Lung (tissue), 12 donors: ENCODE results near the gene DMXL2. TPM values are rescaled to one million over a fixed set of nuclear protein-coding genes. Genes with fewer than 3 reads are reported as not detected.

Source experiments
- ATAC-seq: fragments of 200-7000 bp; cut with Tn5 transposase; one replicate; pipeline ENCODE4 v1.9.1; 2020; ENCODE audit warnings: moderate number of reproducible peaks; ENCODE audit not compliant: insufficient read depth, low FRiP score
- DNase-seq, 3 donors: peaks; one replicate each; pipeline ENCODE4 v3.0.0-alpha.2; 2013 to 2017
- H3K27ac ChIP-seq, 2 donors: one replicate each; pipeline ENCODE4 v1.5.1; 2013; ENCODE audit warnings: mild to moderate bottlenecking in 2 of 2, moderate library complexity in 2 of 2, control low read depth in 1 of 2, inconsistent platforms in 1 of 2, low read depth in 1 of 2, low read length in 1 of 2
- H3K27me3 ChIP-seq, 3 donors: one replicate each; pipeline ENCODE4 v1.5.1; 2013; ENCODE audit warnings: low read length in 2 of 3; ENCODE audit not compliant: control insufficient read depth in 3 of 3, insufficient read depth in 3 of 3
- H3K36me3 ChIP-seq, 4 donors: one replicate each; pipeline ENCODE4 v1.5.1; 2013; ENCODE audit warnings: low read length in 4 of 4, mild to moderate bottlenecking in 1 of 4, moderate library complexity in 1 of 4; ENCODE audit not compliant: control insufficient read depth in 4 of 4, insufficient read depth in 4 of 4
- H3K4me1 ChIP-seq, 5 donors: one replicate each; pipeline ENCODE4 v1.5.1; 2013; ENCODE audit warnings: low read length in 5 of 5, mild to moderate bottlenecking in 2 of 5, moderate library complexity in 1 of 5; ENCODE audit not compliant: control insufficient read depth in 5 of 5, insufficient read depth in 5 of 5
- H3K4me3 ChIP-seq: one replicate; pipeline ENCODE4 v1.5.1; 2013; ENCODE audit warnings: mild to moderate bottlenecking, control low read depth, moderate library complexity
- H3K9ac ChIP-seq, 2 donors: one replicate each; pipeline ENCODE4 v1.5.1; 2013; ENCODE audit warnings: low read length in 2 of 2, control low read depth in 1 of 2; ENCODE audit not compliant: insufficient read depth in 1 of 2
- H3K9me3 ChIP-seq, 4 donors: one replicate each; pipeline ENCODE4 v1.5.1; 2013; ENCODE audit warnings: low read length in 3 of 4, mild to moderate bottlenecking in 1 of 4, moderate library complexity in 1 of 4; ENCODE audit not compliant: control insufficient read depth in 4 of 4, insufficient read depth in 3 of 4
- CTCF ChIP-seq: IDR thresholded peaks from 2 replicates; pipeline ENCODE4 v1.5.1; 2012; ENCODE audit warnings: mild to moderate bottlenecking; ENCODE audit errors: control extremely low read depth, extremely low read depth
- WGBS, 2 donors: extraction: QIAGEN DNeasy Blood & Tissue Kit; methylation state at CpG; one replicate each; pipeline ENCODE4 v1.1.7; 2013; 5-methylcytosine and 5-hydroxymethylcytosine counted together
- polyA plus RNA-seq, 2 donors: library from polyadenylated mRNA; stranded (reverse); fragments of 200-250 nt; gene quantifications; one replicate each; pipeline ENCODE4 v1.2.1, GENCODE V29; 2013
- total RNA-seq, 2 donors: library from RNA; depleted of rRNA in 1 of 2; stranded (reverse); fragments of >200 nt in 1 of 2; gene quantifications; one replicate each; pipeline ENCODE4 v1.2.1, GENCODE V29; 2014 to 2021
- donor health status: control.
- donor health status: control.
- donor health status: Bipolar disorder and iron deficiency.
- donor health status: healthy.
- donor health status: DM: yes; HTN: yes; CAD: no.

The DMXL2 gene
- total and polyA plus RNA-seq, 4 donors: 40.9 to 105 (median 75.3) TPM

- Histone ChIP-seq H3K9me3 (no peaks in the 10 kb centered on the region), H3K9ac (no peak overlapping the region), H3K4me3 (no peak overlapping the region), H3K27ac (no peak overlapping the region), H3K27me3 (peaks cover 0 to 2% (median 0%) of the 10 kb centered on the region in 3 donors), H3K36me3 (no peaks in the 10 kb centered on the region), H3K4me1 (no peaks in the 10 kb centered on the region)
- no peak for TF ChIP-seq CTCF
- DNase-seq (no peak), ATAC-seq (peak; percentile 36)
- 71% methylated on average over 7 of the region's 7 CpGs for WGBS, 2 donors
These were observed 221.4 kb downstream of the DMXL2 start for GRCh38 chr15:51401051-51401780.

- Histone ChIP-seq H3K27me3 (no peaks in the 10 kb centered on the region), H3K36me3 (no peaks in the 10 kb centered on the region), H3K9me3 (no peaks in the 10 kb centered on the region), H3K9ac (no peak overlapping the region), H3K4me3 (no peak overlapping the region), H3K27ac (no peak overlapping the region), H3K4me1 (no peaks in the 10 kb centered on the region)
- whole genome bisulfite sequencing, 2 donors: 75 to 79% methylated on average over 9 of the region's 9 CpGs
- TF ChIP-seq CTCF: no peak
- no peak for DNase-seq
- no peak for ATAC-seq
These were observed 223.9 kb downstream of the DMXL2 start for GRCh38 chr15:51398626-51399025.

Other genes starting within 250 kb of the DMXL2 start
- gene SCG3, start 58.7 kb upstream of the DMXL2 start, total RNA-seq: 1 to 10 TPM in 1 of 2 donors, under 1 TPM in 1; 0.37 to 1.3 TPM
- gene SCG3, start 58.7 kb upstream of the DMXL2 start, polyA plus RNA-seq: under 1 TPM; 0.14 to 0.15 TPM
- 10 to 100 TPM in 1 of 2 donors, 1 to 10 TPM in 1; 8.1 to 12.9 TPM for gene LYSMD2, start 114.9 kb upstream of the DMXL2 start, total RNA-seq
- 10 to 100 TPM; 14.4 to 17.4 TPM for gene LYSMD2, start 114.9 kb upstream of the DMXL2 start, polyA plus RNA-seq
- 10 to 100 TPM in 1 of 2 donors, 1 to 10 TPM in 1; 9.4 to 10.4 TPM for gene TMOD2, start 128.8 kb upstream of the DMXL2 start, total RNA-seq
- gene TMOD2, start 128.8 kb upstream of the DMXL2 start, polyA plus RNA-seq: 1 to 10 TPM; 1.5 to 2.1 TPM
- 100 to 1,000 TPM in 1 of 2 donors, 10 to 100 TPM in 1; 65.8 to 108 TPM for gene TMOD3, start 206.9 kb upstream of the DMXL2 start, total RNA-seq
- 10 to 100 TPM; 12.4 to 16.4 TPM for gene TMOD3, start 206.9 kb upstream of the DMXL2 start, polyA plus RNA-seq